GM04503 (cell line): Measurements from ENCODE around the gene FIBCD1.
"Not testable (repeated sequence)": the region's sequence is repeated elsewhere in the genome, so short reads cannot be mapped to it uniquely, and the experiment has no call there.

Experiments
- DNase-seq: peaks from one replicate; pipeline ENCODE4 v3.0.0-alpha.2; 2012; ENCODE audit warnings: low read depth

FIBCD1 gene

GRCh38 chr9:130921989-130922892 is 16.8 kb downstream of the FIBCD1 start:
- no peak for DNase-seq

GRCh38 chr9:130921300-130921988 is 17.6 kb downstream of the FIBCD1 start:
- DNase-seq: no peak

- no peak for DNase-seq
Measured at GRCh38 chr9:130920762-130921299, 18.2 kb downstream of the FIBCD1 start.

GRCh38 chr9:130920233-130920632 is 18.8 kb downstream of the FIBCD1 start:
- no peak for DNase-seq

- DNase-seq: no peak
Measured at GRCh38 chr9:130919559-130920145, 19.4 kb downstream of the FIBCD1 start.

- DNase-seq: no peak
Measured at GRCh38 chr9:130918826-130919558, 20.1 kb downstream of the FIBCD1 start.

- no peak for DNase-seq
Measured at GRCh38 chr9:130918101-130918825, 20.8 kb downstream of the FIBCD1 start.

- DNase-seq: no peak
Measured at GRCh38 chr9:130917168-130917960, 21.7 kb downstream of the FIBCD1 start.

- DNase-seq: no peak
Measured at GRCh38 chr9:130915096-130915447, 24.0 kb downstream of the FIBCD1 start.

- DNase-seq: no peak
Measured at GRCh38 chr9:130914417-130915095, 24.5 kb downstream of the FIBCD1 start.

GRCh38 chr9:130913599-130914416 is 25.2 kb downstream of the FIBCD1 start:
- no peak for DNase-seq

- DNase-seq: no peak
Measured at GRCh38 chr9:130912932-130913598, 26.0 kb downstream of the FIBCD1 start.

- no peak for DNase-seq
Measured at GRCh38 chr9:130911254-130912049, 27.6 kb downstream of the FIBCD1 start.

- DNase-seq: not testable (repeated sequence)
Measured at GRCh38 chr9:130910670-130911069, 28.4 kb downstream of the FIBCD1 start.

GRCh38 chr9:130910041-130910440 is 29.0 kb downstream of the FIBCD1 start:
- not testable (repeated sequence) for DNase-seq

- no peak for DNase-seq
Measured at GRCh38 chr9:130908878-130909355, 30.1 kb downstream of the FIBCD1 start.

- no peak for DNase-seq
Measured at GRCh38 chr9:130908146-130908877, 30.7 kb downstream of the FIBCD1 start.
